H1 (cell line): ENCODE data around the gene VAT1L. TPM values are rescaled to one million over a fixed set of nuclear protein-coding genes. Genes with fewer than 3 reads are reported as not detected.
A peak's percentile ranks its signal among the peaks of the same experiment; 100 is the strongest.

ENCODE experiments used
- CTCF ChIA-PET: fragments of 300-600 bp; sonication (Branson Sonifier 250); formaldehyde crosslinking; loops from one replicate; lab custom pipeline; 2021; ENCODE audit not compliant: partially characterized antibody; lab: Charles Lee
- POLR2A ChIA-PET: fragments of 300-600 bp; sonication (Branson Sonifier 250); formaldehyde crosslinking; loops from one replicate; lab custom pipeline; 2021; ENCODE audit warnings: inconsistent platforms; ENCODE audit not compliant: partially characterized antibody; lab: Charles Lee
- DNase-seq, 2 experiments: peaks; one replicate each; pipeline versions ENCODE4 v3.0.0 to v3.0.0-alpha.2; 2010 to 2022; ENCODE audit warnings: low spot score in 2 of 2, low read depth in 1 of 2, mixed read lengths in 1 of 2
- FAIRE-seq: peaks from 2 replicates; lab custom pipeline; 2011; peaks lifted over from hg19 to GRCh38; lab: Jason Lieb, UNC
- H2AFZ ChIP-seq: 2 replicates; pipeline ENCODE4 v1.8.1; 2012; ENCODE audit warnings: low read length, inconsistent platforms
- H2AK5ac ChIP-seq: 2 replicates; pipeline ENCODE4 v1.6.1; 2013; ENCODE audit warnings: low read depth, low read length
- H2BK120ac ChIP-seq: replicated peaks from 2 replicates; pipeline ENCODE3; 2013; ENCODE audit warnings: low read depth, low read length, inconsistent platforms
- H2BK12ac ChIP-seq: 2 replicates; pipeline ENCODE4 v1.6.1; 2013; ENCODE audit warnings: low read depth, low read length
- H2BK15ac ChIP-seq: 2 replicates; pipeline ENCODE4 v1.6.1; 2013; ENCODE audit warnings: low read length
- H2BK20ac ChIP-seq: 2 replicates; pipeline ENCODE4 v1.6.1; 2013; ENCODE audit warnings: low read length
- H2BK5ac ChIP-seq: 2 replicates; pipeline ENCODE4 v1.6.1; 2013; ENCODE audit warnings: low read depth, low read length
- H3K14ac ChIP-seq: 2 replicates; pipeline ENCODE4 v1.6.1; 2013; ENCODE audit warnings: inconsistent platforms; ENCODE audit not compliant: insufficient read length
- H3K18ac ChIP-seq: 2 replicates; pipeline ENCODE4 v1.6.1; 2013; ENCODE audit warnings: low read length; ENCODE audit errors: extremely low read depth
- H3K23ac ChIP-seq: 2 replicates; pipeline ENCODE4 v1.6.1; 2013; ENCODE audit warnings: inconsistent platforms; ENCODE audit not compliant: insufficient read length
- H3K23me2 ChIP-seq: 2 replicates; pipeline ENCODE4 v1.6.1; 2013; ENCODE audit warnings: low read depth, low read length
- H3K27ac ChIP-seq: 2 replicates; pipeline ENCODE4 v1.6.1; 2011; ENCODE audit warnings: low read depth, low read length, inconsistent platforms
- H3K27me3 ChIP-seq, 4 experiments: replicated peaks in 1 of 4; 1 replicate in 1 of 4; 2 replicates in 3 of 4; pipeline versions ENCODE4 v1.6.1 to v1.8.1; 2011 to 2013; ENCODE audit warnings: low read length in 3 of 4, mild to moderate bottlenecking in 3 of 4, inconsistent platforms in 2 of 4, mixed read lengths in 2 of 4, moderate library complexity in 1 of 4; ENCODE audit not compliant: control insufficient read depth in 3 of 4, insufficient read depth in 3 of 4; ENCODE audit errors: extremely low read depth in 1 of 4
- H3K36me3 ChIP-seq, 4 experiments: 2 replicates each; pipeline versions ENCODE4 v1.6.1 to v1.8.1; 2011 to 2013; ENCODE audit warnings: mild to moderate bottlenecking in 4 of 4, low read length in 3 of 4, moderate library complexity in 2 of 4, control low read depth in 1 of 4, inconsistent platforms in 1 of 4; ENCODE audit not compliant: insufficient read depth in 4 of 4, control insufficient read depth in 2 of 4
- H3K4ac ChIP-seq: replicated peaks from 2 replicates; pipeline ENCODE3; 2013; ENCODE audit warnings: low read length, low read depth, mixed read lengths, inconsistent platforms; ENCODE audit not compliant: insufficient read length
- H3K4me1 ChIP-seq, 4 experiments: replicated peaks in 1 of 4; 1 replicate in 1 of 4; 2 replicates in 3 of 4; pipeline versions ENCODE4 v1.6.1 to v1.8.1; 2011 to 2013; ENCODE audit warnings: low read length in 3 of 4, inconsistent platforms in 2 of 4, mixed read lengths in 1 of 4; ENCODE audit not compliant: insufficient read depth in 4 of 4, control insufficient read depth in 3 of 4
- H3K4me2 ChIP-seq, 2 experiments: 2 replicates each; pipeline versions ENCODE4 v1.6.1 to v1.8.1; 2011 to 2013; ENCODE audit warnings: low read depth in 2 of 2, low read length in 2 of 2, control low read depth in 1 of 2, inconsistent platforms in 1 of 2, mild to moderate bottlenecking in 1 of 2; ENCODE audit not compliant: insufficient read depth in 1 of 2
- H3K4me3 ChIP-seq, 4 experiments: fragments of 200-600, 300-600 bp in 1 of 4; sonication (generic), shearing (Covaris generic), sonication (Bioruptor Twin) in 1 of 4; 2 replicates each; pipeline versions ENCODE4 v1.5.1 to v1.8.1; 2011 to 2016; ENCODE audit warnings: low read length in 4 of 4, low read depth in 3 of 4, control low read depth in 2 of 4, inconsistent platforms in 2 of 4, mild to moderate bottlenecking in 2 of 4, mixed read lengths in 1 of 4, moderate library complexity in 1 of 4; ENCODE audit not compliant: insufficient read depth in 2 of 4; ENCODE audit errors: extremely low read depth in 1 of 4
- H3K56ac ChIP-seq: replicated peaks from 2 replicates; pipeline ENCODE3; 2013; ENCODE audit warnings: low read depth, mild to moderate bottlenecking, mixed read lengths, low read length, inconsistent platforms; ENCODE audit not compliant: insufficient read length
- H3K79me1 ChIP-seq: 2 replicates; pipeline ENCODE4 v1.6.1; 2013; ENCODE audit warnings: low read depth, low read length, control low read depth
- H3K79me2 ChIP-seq, 2 experiments: 2 replicates each; pipeline versions ENCODE4 v1.6.1 to v1.8.1; 2012 to 2013; ENCODE audit warnings: low read length in 2 of 2, mild to moderate bottlenecking in 2 of 2, inconsistent platforms in 1 of 2; ENCODE audit not compliant: insufficient read depth in 2 of 2, control insufficient read depth in 1 of 2
- H3K9ac ChIP-seq, 4 experiments: replicated peaks in 1 of 4; 1 replicate in 1 of 4; 2 replicates in 3 of 4; pipeline versions ENCODE4 v1.6.1 to v1.8.1; 2011 to 2013; ENCODE audit warnings: low read depth in 3 of 4, low read length in 3 of 4, control low read depth in 2 of 4, mild to moderate bottlenecking in 2 of 4, moderate library complexity in 2 of 4, inconsistent platforms in 1 of 4; ENCODE audit errors: extremely low read depth in 1 of 4
- H3K9me3 ChIP-seq, 2 experiments: 2 replicates each; pipeline versions ENCODE4 v1.6.1 to v1.8.1; 2012 to 2013; ENCODE audit warnings: mild to moderate bottlenecking in 2 of 2, moderate library complexity in 2 of 2, control low read depth in 1 of 2, inconsistent platforms in 1 of 2, low read depth in 1 of 2, low read length in 1 of 2, mixed read lengths in 1 of 2; ENCODE audit not compliant: insufficient read depth in 2 of 2
- H4K20me1 ChIP-seq, 2 experiments: replicated peaks in 1 of 2; 2 replicates each; pipeline versions ENCODE3 to v1.8.1; 2011 to 2013; ENCODE audit warnings: inconsistent platforms in 2 of 2, low read length in 2 of 2, mild to moderate bottlenecking in 1 of 2; ENCODE audit not compliant: insufficient read depth in 2 of 2, control insufficient read depth in 1 of 2
- H4K5ac ChIP-seq: 2 replicates; pipeline ENCODE4 v1.6.1; 2013; ENCODE audit warnings: low read length, low read depth, mixed read lengths, inconsistent platforms; ENCODE audit not compliant: insufficient read length
- H4K8ac ChIP-seq: 2 replicates; pipeline ENCODE4 v1.8.0; 2013; ENCODE audit warnings: mild to moderate bottlenecking, moderate library complexity, low read length, inconsistent platforms; ENCODE audit not compliant: insufficient read depth; ENCODE audit errors: extremely low read depth
- H4K91ac ChIP-seq: replicated peaks from 2 replicates; pipeline ENCODE3; 2013; ENCODE audit warnings: low read length, mixed read lengths, inconsistent platforms; ENCODE audit not compliant: insufficient read length
- CTCF ChIP-seq, 3 experiments: IDR thresholded peaks; 1 replicate in 2 of 3; 2 replicates in 1 of 3; pipeline versions ENCODE4 v1.5.1 to v1.6.1; 2011; ENCODE audit warnings: low read length in 3 of 3, mild to moderate bottlenecking in 3 of 3, inconsistent platforms in 2 of 3, low read depth in 1 of 3, moderate library complexity in 1 of 3; ENCODE audit not compliant: insufficient read depth in 1 of 3; ENCODE audit errors: control extremely low read depth in 1 of 3
- GABPA ChIP-seq: IDR thresholded peaks from 2 replicates; pipeline ENCODE4 v1.6.1; 2011; ENCODE audit warnings: mild to moderate bottlenecking, low read length, moderate library complexity, borderline replicate concordance; ENCODE audit not compliant: insufficient read depth
- POLR2A ChIP-seq, 2 experiments: IDR thresholded peaks; 1 replicate in 1 of 2; 2 replicates in 1 of 2; pipeline ENCODE4 v1.6.1; 2011; ENCODE audit warnings: low read depth in 2 of 2, low read length in 2 of 2, mild to moderate bottlenecking in 2 of 2; ENCODE audit errors: control extremely low read depth in 1 of 2
- POU5F1 ChIP-seq: IDR thresholded peaks from 2 replicates; pipeline ENCODE4 v1.6.1; 2011; ENCODE audit warnings: low read depth, mild to moderate bottlenecking, low read length, moderate library complexity
- SP4 ChIP-seq: IDR thresholded peaks from 2 replicates; pipeline ENCODE4 v1.6.1; 2012; ENCODE audit warnings: low read length, inconsistent platforms
- TAF1 ChIP-seq: IDR thresholded peaks from 2 replicates; pipeline ENCODE4 v1.6.1; 2011; ENCODE audit warnings: mild to moderate bottlenecking, low read depth, low read length
- TEAD4 ChIP-seq: IDR thresholded peaks from 2 replicates; pipeline ENCODE4 v1.6.1; 2012; ENCODE audit warnings: low read depth, low read length, inconsistent platforms, mixed read lengths
- WGBS, 2 experiments: shearing (Covaris generic) in 1 of 2; methylation state at CpG; one replicate each; pipeline versions ENCODE4 v1.1.6 to v1.1.7; 2013 to 2015; ENCODE audit warnings: low lambda C conversion rate in 2 of 2, mixed read lengths in 2 of 2, inconsistent platforms in 1 of 2, low coverage in 1 of 2, missing lambda C conversion rate in 1 of 2; ENCODE audit not compliant: insufficient replicate concordance in 2 of 2, insufficient coverage in 1 of 2, insufficient read length in 1 of 2; ENCODE audit errors: extremely low coverage in 1 of 2, missing lambda C conversion rate in 1 of 2; 5-methylcytosine and 5-hydroxymethylcytosine counted together
- polyA plus RNA-seq, 7 experiments: library from polyadenylated mRNA; depleted of rRNA in 3 of 7; stranded (reverse) in 5 of 7; unstranded in 2 of 7; fragments of >200 nt in 5 of 7; fragments of 200-250 nt in 2 of 7; gene quantifications; 1 replicate in 5 of 7; 2 replicates in 1 of 7; 4 replicates in 1 of 7; pipeline versions ENCODE4 v1.2.1 to v1.2.3, GENCODE V29; 2011 to 2013; ENCODE audit warnings: missing spikeins in 2 of 7, mixed read lengths in 2 of 7
- total RNA-seq: library from RNA; stranded (reverse); fragmentation: NEBNext Ultra II Directional; extraction: Animal tissue kit (Norgen Biotek cat#: 25700); gene quantifications from 2 replicates; pipeline ENCODE4 v1.2.1, GENCODE V29; 2021
- TF ChIP-seq, protein P1 (sequence below): IDR thresholded peaks from 2 replicates; pipeline ENCODE4 v1.6.1; 2011; ENCODE audit warnings: low read depth, mild to moderate bottlenecking, low read length; ENCODE audit not compliant: insufficient read depth

The VAT1L gene
- total and polyA plus RNA-seq, 2 of the 8 experiments (the other 6 are each of a cell fraction or from before 2014, with no cell fraction given) = 46.3 to 48.2 TPM

- Histone ChIP-seq H3K4me3 (no peak overlapping the region), H4K91ac (no peak overlapping the region), H3K79me2 (0 out of 4 replicates have a peak, but pooled peaks cover 0 to 2% of the 10 kb centered on the region in 2 experiments), H3K27me3 (no peaks in the 10 kb centered on the region), H3K56ac (no peak overlapping the region), H3K4me1 (peaks cover 5 to 13% (median 8%) of the 10 kb centered on the region in 4 experiments; a peak in 6 of 7 replicates), H3K18ac (no peak overlapping the region), H3K23me2 (no peaks in the 10 kb centered on the region), H3K23ac (no peak overlapping the region), H3K9ac (no peak overlapping the region), H3K9me3 (no peaks in the 10 kb centered on the region), H3K79me1 (no peaks in the 10 kb centered on the region), H4K20me1 (no peaks in the 10 kb centered on the region), H2AFZ (no peak overlapping the region), H3K36me3 (peaks cover 0 to 3% (median 0%) of the 10 kb centered on the region in 4 experiments; a peak in 2 of 8 replicates), H2AK5ac (peak overlapping the region; percentile 30; the same call in 1 of the 2 replicates), H3K4me2 (peak overlapping the region in 1 of 2 experiments; percentile 21; a peak in 1 of 4 replicates), H3K4ac (no peak overlapping the region), H3K14ac (no peak overlapping the region), H4K5ac (no peak overlapping the region), H2BK120ac (no peak overlapping the region), H2BK5ac (peak overlapping the region; percentile 87; the same call in 1 of the 2 replicates), H2BK20ac (peak overlapping the region; percentile 52; the same call in 1 of the 2 replicates), H4K8ac (no peak overlapping the region), H2BK12ac (0 out of 2 replicates have a peak overlapping the region, but pooled peaks have one; percentile 18), H3K27ac (peak overlapping the region; percentile 21; the same call in 1 of the 2 replicates), H2BK15ac (no peak overlapping the region)
- FAIRE-seq = no peak
- whole genome bisulfite sequencing, 2 experiments = 91% methylated on average over 6 of the region's 6 CpGs; no CpG with 5 or more reads in 1 of the 2 experiments
- ChIA-PET CTCF (interaction anchor here (0.8 to 1.5 kb wide), 5 partner anchors 10 to 136 kb away, joined by 3 to 5 read pairs (median 3); no protein-coding TSS in a partner anchor), POLR2A (interaction anchor here (1.9 kb wide), 1 partner anchor 12 kb away, joined by 5 read pairs; no protein-coding TSS in a partner anchor)
- DNase-seq = no peak
- TF ChIP-seq CTCF (IDR thresholded peaks at IDR 0.05; ENCODE audit: control extremely low read depth in 1 of 3, insufficient read depth in 1 of 3, low read depth in 1 of 3, low read length in 3 of 3) (no peak), GABPA (no peak), POLR2A (IDR thresholded peaks at IDR 0.05; ENCODE audit: control extremely low read depth in 1 of 2, low read depth in 2 of 2, low read length in 2 of 2) (no peak), TEAD4 (no peak), TAF1 (no peak), SP4 (no peak), POU5F1 (no peak)
- TF ChIP-seq, protein P1, sequence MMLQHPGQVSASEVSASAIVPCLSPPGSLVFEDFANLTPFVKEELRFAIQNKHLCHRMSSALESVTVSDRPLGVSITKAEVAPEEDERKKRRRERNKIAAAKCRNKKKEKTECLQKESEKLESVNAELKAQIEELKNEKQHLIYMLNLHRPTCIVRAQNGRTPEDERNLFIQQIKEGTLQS = no peak
Observed at GRCh38 chr16:77834635-77835540, 46.5 kb downstream of the VAT1L start.
